Breast epithelium (tissue), 3 donors: ENCODE results near the gene ITGA3.

ENCODE experiments used
- CTCF ChIP-seq, 3 donors: fragments of 450-650 bp; IDR thresholded peaks; one replicate each; pipeline ENCODE4 v1.5.1; 2016 to 2017; ENCODE audit warnings: antibody characterized with exemption in 3 of 3, mild to moderate bottlenecking in 3 of 3, moderate library complexity in 3 of 3
- POLR2A ChIP-seq: fragments of 450-650 bp; IDR thresholded peaks from one replicate; pipeline ENCODE4 v1.6.1; 2016; ENCODE audit warnings: antibody characterized with exemption, mild to moderate bottlenecking, moderate library complexity

GRCh38 chr17:50100480-50100883 lies 44.6 kb downstream of the ITGA3 start:
- no peak for TF ChIP-seq POLR2A
- TF ChIP-seq CTCF (IDR thresholded peaks at IDR 0.05): no peak
